ENCODE measurements around the gene ATP11C.
"Not testable (repeated sequence)": the region's sequence is repeated elsewhere in the genome, so short reads cannot be mapped to it uniquely, and the experiment has no call there.

ATP11C gene

GRCh38 chrX:139924069-139924695 lies 8.7 kb downstream of the ATP11C start:
- DNase-seq: no peak

- DNase-seq: not testable (repeated sequence)
Observed at GRCh38 chrX:139921142-139921541, 11.7 kb downstream of the ATP11C start.

GRCh38 chrX:139920316-139920715 lies 12.5 kb downstream of the ATP11C start:
- DNase-seq: no peak

GRCh38 chrX:139914421-139914820 lies 18.4 kb downstream of the ATP11C start:
- DNase-seq: no peak

GRCh38 chrX:139909712-139910111 lies 23.1 kb downstream of the ATP11C start:
- DNase-seq: no peak

GRCh38 chrX:139907078-139907477 lies 25.8 kb downstream of the ATP11C start:
- no peak for DNase-seq

- no peak for DNase-seq
Observed at GRCh38 chrX:139905743-139906142, 27.1 kb downstream of the ATP11C start.

- DNase-seq: no peak
Observed at GRCh38 chrX:139905051-139905450, 27.8 kb downstream of the ATP11C start.

GRCh38 chrX:139903210-139903609 lies 29.6 kb downstream of the ATP11C start:
- DNase-seq: no peak

- no peak for DNase-seq
Observed at GRCh38 chrX:139902559-139902958, 30.3 kb downstream of the ATP11C start.

GRCh38 chrX:139898334-139898733 lies 34.5 kb downstream of the ATP11C start:
- DNase-seq: no peak

GRCh38 chrX:139892512-139892911 lies 40.3 kb downstream of the ATP11C start:
- DNase-seq: no peak

GRCh38 chrX:139890991-139891700 lies 41.7 kb downstream of the ATP11C start:
- no peak for DNase-seq

- no peak for DNase-seq
Observed at GRCh38 chrX:139889760-139890159, 43.1 kb downstream of the ATP11C start.

- no peak for DNase-seq
Observed at GRCh38 chrX:139883984-139884383, 48.9 kb downstream of the ATP11C start.

- no peak for DNase-seq
Observed at GRCh38 chrX:139882299-139882698, 50.6 kb downstream of the ATP11C start.

- no peak for DNase-seq
Observed at GRCh38 chrX:139881572-139881971, 51.3 kb downstream of the ATP11C start.

- DNase-seq: no peak
Observed at GRCh38 chrX:139881130-139881529, 51.7 kb downstream of the ATP11C start.

- no peak for DNase-seq
Observed at GRCh38 chrX:139877710-139878414, 55.0 kb downstream of the ATP11C start.

GRCh38 chrX:139875841-139876240 lies 57.0 kb downstream of the ATP11C start:
- DNase-seq: no peak

GRCh38 chrX:139869796-139870195 lies 63.1 kb downstream of the ATP11C start:
- no peak for DNase-seq

- DNase-seq: no peak
Observed at GRCh38 chrX:139864640-139865039, 68.2 kb downstream of the ATP11C start.

- no peak for DNase-seq
Observed at GRCh38 chrX:139862208-139862607, 70.6 kb downstream of the ATP11C start.

GRCh38 chrX:139856826-139857225 lies 76.0 kb downstream of the ATP11C start:
- not testable (repeated sequence) for DNase-seq
